HepG2 (cell line): Measurements from ENCODE around the gene POU2F2. TPM values are rescaled to one million over a fixed set of nuclear protein-coding genes. Genes with fewer than 3 reads are reported as not detected.

Source experiments
- AKAP8 ChIP-seq: sonication (generic); formaldehyde crosslinking; IDR thresholded peaks from 2 replicates; pipeline ENCODE4 v1.5.1; 2020; ENCODE audit warnings: mild to moderate bottlenecking, missing genetic modification reagents
- CBX2 ChIP-seq, 2 experiments: fragments of 200-600 bp in 1 of 2; sonication (generic); formaldehyde crosslinking in 1 of 2; IDR thresholded peaks; 2 replicates each; pipeline versions ENCODE4 v1.7.0 to v1.8.1; 2018 to 2022; ENCODE audit warnings: low read depth in 2 of 2, low read length in 1 of 2, mild to moderate bottlenecking in 1 of 2, missing genetic modification reagents in 1 of 2
- CREB3 ChIP-seq: sonication (generic); formaldehyde crosslinking; IDR thresholded peaks from 2 replicates; pipeline ENCODE4 v1.5.0; 2020; ENCODE audit warnings: missing genetic modification reagents
- DMAP1 ChIP-seq: IDR thresholded peaks from 2 replicates; pipeline ENCODE4 v1.6.1; 2016
- ETV6 ChIP-seq: sonication (generic); formaldehyde crosslinking; conservative IDR thresholded peaks from 2 replicates; pipeline ENCODE4 v1.4.0; 2020; ENCODE audit warnings: missing genetic modification reagents
- FOXA3 ChIP-seq: IDR thresholded peaks from 2 replicates; pipeline ENCODE4 v1.6.1; 2016; ENCODE audit warnings: missing genetic modification reagents, missing compliant biosample characterization
- FOXK2 ChIP-seq: fragments of 450-650 bp; IDR thresholded peaks from 2 replicates; pipeline ENCODE4 v1.6.1; 2016
- HNRNPUL1 ChIP-seq: fragments of 200-400 bp; formaldehyde crosslinking; IDR thresholded peaks from 2 replicates; pipeline ENCODE4 v1.6.1; 2017; ENCODE audit warnings: low read depth, mild to moderate bottlenecking, low read length, moderate library complexity
- JDP2 ChIP-seq: sonication (generic); formaldehyde crosslinking; IDR thresholded peaks from 2 replicates; pipeline ENCODE4 v1.8.1; 2022; ENCODE audit warnings: missing genetic modification reagents, borderline replicate concordance
- KLF6 ChIP-seq: IDR thresholded peaks from 2 replicates; pipeline ENCODE4 v1.8.0; 2016; ENCODE audit warnings: missing biosample characterization, missing genetic modification reagents
- MEF2D ChIP-seq: sonication (generic); formaldehyde crosslinking; IDR thresholded peaks from 2 replicates; pipeline ENCODE4 v1.5.1; 2020; ENCODE audit warnings: mild to moderate bottlenecking, missing genetic modification reagents
- NFYB ChIP-seq: sonication (generic); formaldehyde crosslinking; IDR thresholded peaks from 2 replicates; pipeline ENCODE4 v1.4.0; 2020; ENCODE audit warnings: missing genetic modification reagents
- PAXIP1 ChIP-seq: sonication (generic); formaldehyde crosslinking; conservative IDR thresholded peaks from 2 replicates; pipeline ENCODE4 v1.4.0; 2020; ENCODE audit warnings: mild to moderate bottlenecking, missing genetic modification reagents, moderate library complexity
- PBX2 ChIP-seq: IDR thresholded peaks from 2 replicates; pipeline ENCODE4 v1.6.1; 2016; ENCODE audit warnings: control low read depth
- PHF8 ChIP-seq: sonication (generic); formaldehyde crosslinking; IDR thresholded peaks from 2 replicates; pipeline ENCODE4 v1.5.0; 2020; ENCODE audit warnings: missing genetic modification reagents
- PRPF4 ChIP-seq: fragments of 200-400 bp; formaldehyde crosslinking; IDR thresholded peaks from 2 replicates; pipeline ENCODE4 v1.6.1; 2016; ENCODE audit warnings: low read length, low read depth; ENCODE audit not compliant: poor library complexity, severe bottlenecking
- SMARCC2 ChIP-seq: fragments of 450-650 bp; IDR thresholded peaks from 2 replicates; pipeline ENCODE4 v1.6.1; 2017; ENCODE audit warnings: antibody characterized with exemption, mild to moderate bottlenecking
- TARDBP ChIP-seq: sonication (generic); formaldehyde crosslinking; IDR thresholded peaks from 2 replicates; pipeline ENCODE4 v1.8.0; 2022; ENCODE audit warnings: mild to moderate bottlenecking, missing genetic modification reagents
- ZGPAT ChIP-seq: IDR thresholded peaks from 2 replicates; pipeline ENCODE4 v1.6.1; 2016; ENCODE audit warnings: mild to moderate bottlenecking
- ZNF160 ChIP-seq: sonication (generic); formaldehyde crosslinking; IDR thresholded peaks from 2 replicates; pipeline ENCODE4 v1.8.0; 2022; ENCODE audit warnings: mild to moderate bottlenecking, inconsistent platforms, missing genetic modification reagents
- ZNF33A ChIP-seq: sonication (generic); formaldehyde crosslinking; IDR thresholded peaks from 2 replicates; pipeline ENCODE4 v1.5.1; 2020; ENCODE audit warnings: missing genetic modification reagents, mild to moderate bottlenecking, moderate library complexity, borderline replicate concordance
- ZNF713 ChIP-seq: sonication (generic); formaldehyde crosslinking; IDR thresholded peaks from 2 replicates; pipeline ENCODE4 v1.4.0; 2020; ENCODE audit warnings: mild to moderate bottlenecking, missing genetic modification reagents
- ZNF740 ChIP-seq: sonication (generic); formaldehyde crosslinking; IDR thresholded peaks from 2 replicates; pipeline ENCODE4 v1.4.0; 2020; ENCODE audit warnings: missing genetic modification reagents
- polyA plus RNA-seq, 8 experiments: library from polyadenylated mRNA; depleted of rRNA in 3 of 8; stranded (reverse) in 7 of 8; unstranded in 1 of 8; fragments of >200 nt; fragmentation: Illumina TruSeq in 4 of 8; extraction: Trizol in 4 of 8; gene quantifications; 2 replicates each; pipeline versions ENCODE4 v1.2.1 to v1.2.3, GENCODE V29; 2011 to 2016; ENCODE audit warnings: low read depth in 4 of 8, missing spikeins in 1 of 8, mixed read lengths in 1 of 8; ENCODE audit not compliant: insufficient read depth in 1 of 8
- total RNA-seq, 5 experiments: library from RNA; depleted of rRNA; stranded (reverse); fragments of >200 nt; fragmentation: Illumina TruSeq; extraction: Trizol; gene quantifications; 2 replicates each; pipeline ENCODE4 v1.2.3, GENCODE V29; 2016; ENCODE audit warnings: low read depth in 1 of 5

Gene POU2F2
- total and polyA plus RNA-seq, 2 of the 13 experiments (the other 11 are each of a cell fraction or from before 2014, with no cell fraction given), result 0.09 to 0.17 TPM

- TF ChIP-seq ZGPAT (CRISPR knock-in tag) (peak; percentile 69; the same call in 1 of the 2 replicates), FOXK2 (no peak), KLF6 (CRISPR knock-in tag) (peak; percentile 27; the same call in 1 of the 2 replicates), AKAP8 (CRISPR knock-in tag) (no peak), ZNF160 (CRISPR knock-in tag) (peak; percentile 50), ETV6 (CRISPR knock-in tag) (peak; percentile 73), CREB3 (CRISPR knock-in tag) (no peak), ZNF33A (no peak), PAXIP1 (CRISPR knock-in tag) (peak; percentile 49), JDP2 (CRISPR knock-in tag) (no peak), PHF8 (peak; percentile 85), FOXA3 (CRISPR knock-in tag) (no peak), DMAP1 (peak; percentile 93), NFYB (CRISPR knock-in tag) (peak; percentile 97), SMARCC2 (no peak), HNRNPUL1 (no peak), MEF2D (CRISPR knock-in tag) (peak; percentile 72; the same call in 1 of the 2 replicates), TARDBP (peak; percentile 48; the same call in 1 of the 2 replicates), PBX2 (no peak), CBX2 (IDR thresholded peaks at IDR 0.05; ENCODE audit: low read depth, low read length) (no peak), CBX2 (CRISPR knock-in tag; IDR thresholded peaks at IDR 0.05; ENCODE audit: low read depth) (no peak), ZNF740 (CRISPR knock-in tag) (0 out of 2 replicates have a peak, but pooled peaks have one; percentile 16), PRPF4 (no peak), ZNF713 (no peak)
Observed at GRCh38 chr19:42075616-42076379, 56.4 kb downstream of the POU2F2 start, which contains the start of gene ZNF574 (continued).
